HG03135 (cell line): Measurements from ENCODE around the gene C15orf62.

Source experiments
- ATAC-seq: cut with Tn5 transposase; IDR thresholded peaks from one replicate; pipeline ENCODE4 v1.9.1; 2021; ENCODE audit warnings: mild to moderate bottlenecking, moderate library complexity; ENCODE audit not compliant: unreplicated experiment

C15orf62 gene

GRCh38 chr15:40808861-40809450, 39.2 kb downstream of the C15orf62 start:
- no peak for ATAC-seq

- ATAC-seq = no peak
Measured at GRCh38 chr15:40812721-40813425, 43.1 kb downstream of the C15orf62 start.

GRCh38 chr15:40815042-40815698, 45.4 kb downstream of the C15orf62 start:
- no peak for ATAC-seq

- no peak for ATAC-seq
Measured at GRCh38 chr15:40819048-40819447, 49.3 kb downstream of the C15orf62 start.

- no peak for ATAC-seq
Measured at GRCh38 chr15:40821195-40821594, 51.4 kb downstream of the C15orf62 start.
